NCI-H146 (cell line): ENCODE data around the gene SLC6A3.

Source experiments
- DNase-seq: peaks from one replicate; lab custom pipeline; 2025; lab: John Stamatoyannopoulos, UW

SLC6A3 gene

DNA sequence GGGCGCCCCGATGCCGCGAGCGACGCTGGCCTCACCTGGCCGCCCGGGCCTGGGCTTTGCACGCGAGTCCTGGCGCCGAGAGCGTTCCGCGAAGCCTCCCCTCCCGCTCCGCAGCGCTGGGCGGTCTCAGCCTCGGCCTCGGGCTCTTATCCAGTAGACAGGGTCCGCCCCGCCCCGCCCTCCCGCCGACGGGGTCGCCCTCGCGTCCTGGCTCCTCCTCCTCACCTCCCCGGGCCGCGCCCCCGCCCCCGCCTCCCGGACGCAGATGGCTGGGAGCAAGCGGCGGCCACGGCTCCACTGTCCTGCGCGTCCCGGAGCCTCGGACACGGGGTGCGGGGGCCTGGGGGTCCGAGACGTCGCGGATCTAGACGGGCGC, at the start of gene SLC6A3:
Gene SLC6A3, minus strand, starts transcription at position 128 of the 376 bp plus-strand sequence. CDS start 2,243 bp downstream, outside the sequence.
- DNase-seq: peak; percentile 90

DNA sequence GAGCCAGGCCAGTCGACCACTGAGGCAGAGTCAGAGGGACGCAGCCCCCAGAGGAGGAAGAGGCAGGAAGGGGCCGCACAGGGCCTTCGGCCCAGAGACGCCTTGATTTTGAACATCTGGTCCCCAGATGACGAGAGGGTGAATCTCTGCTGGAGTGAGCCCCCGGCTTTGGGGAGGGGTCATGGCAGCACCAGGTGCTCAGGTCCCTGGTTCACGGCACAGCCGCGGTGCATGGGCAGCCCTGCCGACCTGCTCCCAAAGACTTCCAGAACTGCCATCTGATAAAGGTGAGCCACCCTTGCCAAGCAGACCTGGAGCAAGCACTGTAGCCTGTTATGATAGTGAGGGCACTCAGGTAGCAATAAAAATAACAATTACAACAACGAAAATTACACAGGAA, 48.7 kb upstream of the SLC6A3 start:
- DNase-seq: no peak

DNA sequence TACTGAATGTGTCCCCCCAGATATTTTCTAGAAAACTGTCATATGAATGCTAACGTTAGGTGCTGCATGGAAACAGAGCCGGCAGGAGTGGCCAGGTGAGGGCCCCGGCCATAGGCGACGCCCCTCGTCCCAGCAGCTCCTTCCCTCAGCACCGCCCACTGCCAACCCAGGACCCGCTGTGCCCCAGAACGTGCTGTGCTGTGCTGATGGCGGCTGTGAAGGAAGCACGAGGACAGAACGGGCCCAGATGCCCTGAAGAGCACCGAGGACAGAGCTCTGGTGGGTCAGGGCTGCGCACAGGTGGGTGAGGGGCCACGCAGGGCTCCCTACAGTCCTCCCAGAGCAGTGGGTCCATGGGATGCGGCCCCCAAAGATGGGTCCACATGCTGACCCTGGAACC, 48.2 kb upstream of the SLC6A3 start:
- no peak for DNase-seq

DNA sequence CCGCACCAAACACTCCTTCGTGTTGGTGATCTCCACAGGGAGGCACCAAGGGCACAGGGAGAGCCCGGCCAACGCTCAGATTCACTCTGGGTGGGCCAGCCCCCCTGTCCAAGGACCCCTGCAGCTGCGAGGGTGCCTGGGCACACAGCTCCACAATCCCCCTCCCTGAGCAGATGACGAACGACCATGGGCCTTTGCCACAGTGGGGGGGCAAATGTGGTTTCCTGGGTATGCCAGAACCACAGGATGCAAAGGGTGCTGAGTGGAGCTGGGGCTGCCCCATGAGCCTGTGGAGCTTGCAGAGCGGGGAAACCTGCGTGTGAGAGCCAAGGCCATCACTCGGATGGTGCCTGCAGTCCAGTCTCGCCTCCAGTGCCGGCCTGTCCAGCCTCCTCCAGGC, 47.5 kb upstream of the SLC6A3 start:
- no peak for DNase-seq

DNA sequence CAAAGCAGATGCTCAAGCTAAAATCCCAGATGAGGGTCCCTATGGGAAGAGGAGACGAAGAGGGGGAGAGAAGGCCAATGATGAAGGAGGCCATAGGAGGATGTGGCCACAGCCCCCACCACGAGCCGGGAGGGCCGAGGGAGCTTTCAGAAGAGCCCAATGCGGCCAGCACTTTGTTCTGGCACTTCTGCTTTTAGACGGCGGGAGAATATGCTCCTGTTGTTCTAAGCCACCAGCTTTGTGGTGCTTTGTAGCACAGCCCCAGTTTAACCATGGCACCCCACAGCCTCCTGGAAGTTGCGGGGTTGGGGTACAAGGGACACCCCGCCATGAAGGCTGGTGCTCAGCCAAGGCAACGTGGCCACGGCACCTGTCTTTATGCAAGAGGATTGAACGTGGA, 45.1 kb upstream of the SLC6A3 start:
- no peak for DNase-seq

DNA sequence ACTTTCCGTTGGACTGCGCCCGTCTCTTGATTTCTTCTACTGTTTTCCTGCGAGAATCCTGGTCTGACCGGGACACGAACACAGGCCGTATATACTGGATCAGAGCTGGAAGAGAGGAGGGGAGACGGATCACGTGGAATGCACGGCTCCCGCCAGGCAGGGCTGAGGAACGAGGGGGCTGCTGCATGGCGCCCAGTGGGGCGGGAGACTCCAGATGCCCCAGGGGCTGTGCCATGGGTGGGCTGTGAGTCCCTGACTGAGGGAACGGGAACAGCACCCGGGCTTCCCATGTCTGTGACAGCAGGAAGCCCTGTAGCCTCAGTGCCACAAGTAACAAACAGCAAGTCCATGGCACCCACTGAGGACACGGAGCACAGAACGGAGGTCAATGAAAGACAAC, 44.5 kb upstream of the SLC6A3 start:
- no peak for DNase-seq

DNA sequence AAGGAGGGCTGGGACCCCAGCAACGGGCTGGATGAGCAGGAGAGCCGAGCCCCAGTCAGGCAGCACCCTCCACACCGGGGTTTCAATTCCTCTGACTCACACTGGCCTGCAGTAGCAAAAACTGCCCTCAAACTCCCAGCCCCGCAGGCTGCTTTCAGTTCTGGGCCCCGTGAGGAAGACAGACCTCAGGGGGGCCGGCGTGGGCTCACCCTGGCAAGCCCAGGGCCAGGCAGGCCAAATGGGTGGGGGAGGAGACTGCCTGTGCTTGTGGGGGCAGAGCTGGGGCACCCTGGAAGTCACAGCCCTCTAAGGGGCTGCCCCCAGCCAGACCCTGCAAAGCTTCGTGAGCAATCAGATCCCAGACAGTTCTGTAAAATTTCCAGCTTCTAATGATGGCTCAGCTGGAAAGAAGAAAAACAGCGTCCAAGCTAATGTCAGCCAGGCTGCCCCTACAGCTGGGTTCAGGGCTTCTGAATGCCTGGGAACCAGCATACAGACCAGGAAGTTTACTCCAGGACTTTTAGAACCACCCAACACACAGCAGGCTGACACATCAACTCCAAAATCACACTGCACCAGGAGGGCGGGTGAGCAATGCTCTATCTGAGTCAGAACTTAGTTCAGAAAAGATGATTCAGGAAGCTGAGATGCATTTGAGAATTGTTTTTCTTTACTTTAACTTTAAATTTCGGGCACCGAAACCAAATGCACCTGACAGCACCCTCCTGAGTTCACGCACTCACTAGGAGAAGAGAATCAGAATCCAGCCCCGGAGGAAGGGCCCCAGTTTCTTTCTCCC, 43.8 kb upstream of the SLC6A3 start:
- DNase-seq: no peak

DNA sequence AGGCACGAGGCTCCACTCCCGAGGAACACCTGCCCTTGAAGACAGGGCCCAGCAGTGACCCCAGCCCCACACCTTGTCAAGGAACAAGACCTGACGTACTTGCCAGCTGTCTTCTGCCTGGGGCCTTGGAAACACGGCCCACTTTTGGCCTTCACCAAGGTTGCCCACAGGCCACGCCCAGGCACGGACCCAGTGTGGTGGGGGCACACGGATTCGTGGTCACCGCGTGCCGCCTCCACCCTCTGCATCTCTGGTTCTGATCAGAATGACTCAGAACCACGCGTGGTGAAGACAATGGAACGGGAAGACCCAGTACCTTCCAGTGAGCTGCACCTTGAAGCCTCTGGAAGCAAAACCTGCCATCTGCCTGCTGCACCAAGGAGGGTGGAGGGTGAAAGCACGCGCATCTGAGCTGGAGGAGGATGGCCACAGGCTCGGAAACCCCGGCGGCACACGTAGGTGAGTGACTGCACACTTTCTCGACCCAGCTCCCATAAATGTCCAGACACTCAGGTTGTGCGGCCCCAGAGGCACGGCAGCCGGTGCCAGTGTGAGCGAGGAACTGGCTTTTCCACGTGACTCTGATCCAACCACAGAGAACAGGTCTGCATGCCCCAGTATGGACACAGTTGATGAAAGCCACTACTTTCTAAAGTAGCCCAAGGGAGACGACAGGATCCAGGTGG, 42.0 kb upstream of the SLC6A3 start:
- no peak for DNase-seq

DNA sequence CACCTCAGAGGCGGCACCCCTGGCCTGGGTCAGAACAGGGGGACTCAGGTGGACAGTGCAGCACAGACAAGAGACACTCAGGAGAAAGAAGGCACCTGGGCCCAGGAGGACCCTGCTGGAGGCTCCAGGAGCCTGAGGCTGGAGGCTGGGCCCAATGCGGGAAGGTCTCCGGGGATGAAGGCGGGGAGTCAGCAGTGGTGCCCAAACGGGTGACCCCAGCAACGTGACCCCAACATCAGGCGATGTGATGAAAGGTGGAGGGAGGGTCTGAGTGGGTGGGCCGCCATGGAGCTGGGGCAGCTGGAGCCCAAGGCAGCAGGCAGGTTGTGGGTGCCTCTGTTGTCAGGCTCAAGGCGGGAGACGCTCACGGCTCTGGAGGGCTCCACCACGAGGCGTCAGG, 41.0 kb upstream of the SLC6A3 start:
- DNase-seq: no peak

DNA sequence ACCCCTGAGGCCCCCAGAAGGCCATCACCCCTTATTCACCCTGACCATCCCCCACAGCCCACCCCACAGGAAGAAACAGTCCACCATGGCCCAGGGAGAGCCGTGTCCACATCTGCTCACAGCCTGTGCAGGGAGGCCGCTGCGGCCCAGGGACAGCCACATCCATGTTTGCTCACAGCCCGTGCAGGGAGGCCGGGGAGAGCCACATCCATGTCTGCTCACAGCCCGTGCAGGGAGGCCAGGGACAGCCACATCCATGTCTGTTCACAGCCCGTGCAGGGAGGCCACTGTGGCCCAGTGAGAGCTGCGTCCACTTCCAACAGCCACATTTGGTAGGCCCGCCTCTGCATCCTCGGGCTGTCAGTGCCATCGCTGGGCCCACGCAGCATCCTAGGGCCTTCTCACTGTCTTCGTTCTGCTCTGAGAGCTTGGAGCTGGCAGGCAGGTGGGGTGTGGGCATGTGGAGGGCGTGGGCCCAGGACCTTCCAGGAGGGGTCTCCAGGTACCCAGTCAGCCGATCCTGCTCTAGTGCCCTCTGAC, 40.4 kb upstream of the SLC6A3 start:
- DNase-seq: no peak

DNA sequence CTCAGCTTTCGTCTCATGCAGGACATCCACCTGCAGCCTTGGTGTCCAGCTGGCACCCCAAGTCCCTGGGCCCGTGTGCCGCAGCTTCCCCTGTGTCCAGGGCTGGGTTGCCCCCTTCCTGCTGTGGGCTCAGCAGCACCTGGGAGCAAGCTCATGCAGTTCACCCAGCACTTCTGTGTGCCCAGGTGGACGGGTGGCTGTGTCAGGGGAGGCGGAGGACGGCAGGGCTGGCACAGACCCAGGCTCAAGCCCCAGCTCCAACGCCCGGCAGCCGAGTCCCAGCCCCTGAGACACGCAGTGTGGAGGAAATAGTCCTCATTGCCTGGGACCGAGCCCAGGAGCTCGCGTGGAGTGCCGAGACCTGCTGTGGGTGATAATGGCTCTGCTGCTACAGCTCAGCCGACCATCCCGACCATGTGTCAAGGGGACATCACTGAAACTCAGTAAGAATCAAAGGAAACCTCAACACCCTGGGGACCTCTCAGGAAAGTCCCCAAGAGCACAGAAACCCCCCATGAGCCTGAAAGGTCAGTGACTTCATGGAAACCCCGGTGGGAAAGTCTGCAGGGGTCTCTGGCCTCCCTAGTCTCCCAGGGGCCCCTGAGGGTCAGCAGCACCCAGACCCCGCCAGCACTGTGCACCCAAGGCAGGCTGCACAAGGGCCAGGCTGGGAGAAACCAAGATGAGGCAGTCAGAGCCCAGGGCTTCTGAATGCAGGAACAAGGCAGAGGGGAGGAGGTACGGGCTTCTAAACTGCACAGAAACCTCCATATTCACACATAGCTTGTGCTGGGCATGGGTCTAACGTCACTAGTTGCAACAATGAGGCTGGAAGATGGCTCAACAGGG, 39.7 kb upstream of the SLC6A3 start:
- DNase-seq: no peak

DNA sequence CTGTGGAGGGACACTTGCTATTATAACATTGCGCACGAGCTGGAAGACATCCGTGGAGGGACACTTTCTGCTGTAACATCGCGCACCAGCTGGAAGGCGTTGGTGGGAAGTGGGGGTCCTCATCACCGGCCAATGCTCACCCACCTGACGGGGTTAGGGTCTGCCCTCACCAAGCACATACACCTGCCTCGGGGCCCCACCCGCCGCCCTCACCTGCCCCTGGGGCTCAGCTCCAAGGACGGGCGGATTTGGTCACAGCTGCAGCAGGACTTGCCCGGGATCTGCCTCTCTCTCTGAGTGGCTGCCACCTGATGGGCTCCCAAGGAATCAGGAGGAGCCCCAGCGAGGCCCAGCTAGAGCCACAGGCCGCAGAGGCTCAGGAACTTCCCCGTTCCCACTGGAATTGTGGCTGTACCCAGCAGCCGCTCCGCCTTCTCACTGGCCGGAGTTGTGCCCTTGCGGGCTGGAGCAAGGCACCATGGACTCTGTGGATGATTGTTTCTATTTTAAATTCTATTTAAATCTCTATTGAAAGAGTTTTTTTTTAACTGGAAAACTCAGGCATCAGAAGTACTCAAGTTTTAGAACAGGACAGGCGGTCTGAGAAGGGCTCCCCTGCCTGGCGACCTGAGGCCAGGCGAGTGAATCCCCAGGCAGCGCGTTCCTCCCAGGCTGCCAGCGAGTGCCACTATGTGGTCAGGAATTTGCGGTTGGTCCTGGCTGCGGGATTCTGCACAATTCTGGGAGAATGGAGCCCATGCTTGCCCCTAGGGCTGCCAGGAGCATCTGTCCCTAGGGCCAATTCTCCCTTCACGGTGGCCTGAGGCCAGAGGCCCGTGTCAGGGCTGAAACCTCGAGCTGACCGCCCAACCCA, 38.9 kb upstream of the SLC6A3 start:
- no peak for DNase-seq

DNA sequence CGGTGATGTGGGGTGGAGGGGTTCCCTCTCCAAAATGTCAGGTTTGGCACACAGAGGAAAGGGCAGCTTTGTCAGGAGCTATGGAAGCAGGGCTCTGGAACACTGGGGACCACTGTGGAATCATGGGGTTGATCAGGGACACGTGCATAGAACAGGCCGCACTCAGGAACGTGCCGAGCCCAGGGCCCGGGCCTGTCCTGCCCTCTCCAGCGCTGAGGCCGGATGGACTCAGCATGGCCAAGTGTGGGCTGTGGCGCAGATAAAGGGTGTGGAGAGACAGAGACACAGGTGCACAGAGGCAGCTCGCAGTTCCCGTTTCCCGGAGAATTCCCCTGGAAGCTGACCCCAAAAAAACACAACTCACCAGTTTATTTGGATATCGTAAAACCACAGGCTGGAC, 37.8 kb upstream of the SLC6A3 start:
- DNase-seq: no peak

DNA sequence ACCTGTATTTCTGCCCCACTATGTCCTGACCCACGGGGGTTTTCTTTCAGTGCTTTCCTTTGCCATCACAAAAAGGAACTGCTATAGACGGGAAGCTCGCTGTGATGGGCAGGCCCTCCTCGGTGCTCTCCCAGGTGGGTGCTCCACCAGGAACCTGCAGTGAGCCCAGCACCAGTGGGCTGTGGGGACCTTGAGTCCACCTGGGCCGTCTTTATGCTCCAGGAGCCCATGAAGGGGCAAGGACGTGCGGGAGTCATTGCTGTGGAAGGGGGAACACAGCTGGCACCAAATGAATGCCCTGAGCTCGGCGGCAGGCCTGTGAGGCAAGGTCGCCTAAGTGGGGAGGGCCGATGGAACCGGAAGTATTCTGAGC, 36.7 kb upstream of the SLC6A3 start:
- DNase-seq: no peak

DNA sequence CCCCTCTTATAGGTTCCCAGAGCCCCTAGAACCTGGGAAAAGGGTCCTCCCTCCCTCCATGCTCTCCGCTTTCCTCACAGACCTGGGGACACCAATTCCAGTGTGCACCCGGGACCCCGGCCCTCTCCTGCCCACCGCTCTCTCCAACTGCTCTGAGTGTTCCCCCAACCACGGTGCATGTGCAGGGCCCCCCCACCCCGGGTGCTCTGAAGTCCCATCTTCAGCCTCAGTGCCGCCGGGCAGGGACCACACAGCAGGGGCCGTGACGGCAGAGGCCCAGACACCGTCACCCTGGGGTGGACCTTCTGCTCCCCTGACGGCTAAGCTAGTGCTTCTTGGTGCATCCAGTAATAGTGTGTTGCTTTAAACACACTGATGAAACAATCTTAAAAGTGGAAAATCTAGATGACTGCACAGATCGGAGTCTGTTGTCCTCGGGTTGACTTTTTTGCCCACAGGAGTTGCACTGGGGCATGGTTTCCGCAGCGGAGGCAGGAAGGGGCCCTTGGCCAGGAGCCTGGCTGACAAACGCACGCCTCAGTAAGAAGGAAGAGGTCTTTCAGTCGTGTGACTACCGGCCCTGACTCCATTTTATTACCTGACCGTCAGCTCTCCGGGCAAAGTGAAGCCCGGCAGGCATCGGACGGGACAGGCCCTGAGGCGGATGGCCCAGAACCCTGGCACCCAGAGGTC, 36.2 kb upstream of the SLC6A3 start:
- no peak for DNase-seq

DNA sequence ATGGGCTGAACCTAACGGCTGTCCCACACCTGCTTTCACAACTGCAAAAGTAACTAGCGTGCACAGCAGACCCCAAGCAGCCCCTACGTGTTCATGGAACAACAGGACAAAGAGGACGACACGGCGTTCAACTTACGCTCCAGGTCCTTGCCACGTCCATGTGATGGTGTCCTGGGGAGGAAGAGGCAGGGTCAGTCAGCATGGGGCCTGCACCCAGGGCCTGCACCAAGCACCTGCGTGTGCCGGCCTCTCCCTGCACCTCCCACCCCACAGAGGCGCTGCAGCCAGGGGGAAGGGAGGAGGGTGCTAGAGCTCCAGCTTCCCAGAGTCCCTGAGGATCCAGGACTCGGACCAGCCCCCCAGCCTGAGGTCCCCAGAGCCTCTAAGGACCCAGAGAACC, 35.6 kb upstream of the SLC6A3 start:
- no peak for DNase-seq

DNA sequence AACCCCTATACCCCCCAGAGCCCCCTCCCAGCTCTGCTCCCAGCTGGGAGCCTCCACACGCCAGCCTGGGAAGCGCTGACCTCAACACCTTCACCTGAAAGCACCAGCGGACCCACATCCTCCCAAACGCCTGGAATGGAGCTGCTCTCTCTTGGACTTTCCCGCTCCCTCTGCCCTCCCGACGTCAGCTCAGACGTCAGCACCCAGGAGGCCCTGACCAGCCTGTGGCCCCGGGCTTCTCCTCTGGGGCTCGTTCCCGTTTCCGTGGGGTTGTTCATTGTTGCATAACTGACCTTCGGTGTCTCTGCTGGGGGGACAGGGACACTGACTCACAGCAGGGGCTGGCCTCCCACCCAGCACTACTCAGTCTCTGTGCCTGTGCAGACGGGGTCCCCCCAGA, 35.0 kb upstream of the SLC6A3 start:
- DNase-seq: no peak

DNA sequence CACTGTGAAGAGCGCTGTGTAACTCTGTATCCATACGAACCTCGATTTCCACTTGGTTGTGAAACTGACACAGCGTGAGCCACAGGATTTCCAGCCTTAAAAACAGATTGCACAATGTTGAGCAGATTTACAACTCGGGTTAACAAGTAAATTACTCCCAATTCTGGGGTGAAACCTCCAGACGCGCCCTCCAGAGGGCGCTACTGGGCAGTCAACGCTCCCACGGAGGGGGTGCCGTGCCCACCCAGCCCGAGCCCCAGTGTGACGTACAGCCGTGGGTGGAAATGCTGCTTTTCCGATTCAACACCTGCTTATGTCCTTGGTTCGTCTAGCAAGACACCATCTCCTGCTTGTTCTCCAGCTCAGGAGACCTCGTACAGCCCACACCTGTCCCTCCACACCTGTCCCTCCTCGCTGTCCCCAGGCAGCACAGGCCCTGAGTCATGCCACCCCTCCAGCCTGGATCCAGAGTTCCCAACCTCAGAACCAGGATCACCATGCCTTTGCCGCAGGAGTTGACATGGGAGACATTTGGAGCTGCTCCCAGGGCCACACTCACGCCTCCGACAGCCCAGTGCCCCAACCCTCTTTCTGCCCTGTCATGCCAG, 34.4 kb upstream of the SLC6A3 start:
- DNase-seq: no peak

DNA sequence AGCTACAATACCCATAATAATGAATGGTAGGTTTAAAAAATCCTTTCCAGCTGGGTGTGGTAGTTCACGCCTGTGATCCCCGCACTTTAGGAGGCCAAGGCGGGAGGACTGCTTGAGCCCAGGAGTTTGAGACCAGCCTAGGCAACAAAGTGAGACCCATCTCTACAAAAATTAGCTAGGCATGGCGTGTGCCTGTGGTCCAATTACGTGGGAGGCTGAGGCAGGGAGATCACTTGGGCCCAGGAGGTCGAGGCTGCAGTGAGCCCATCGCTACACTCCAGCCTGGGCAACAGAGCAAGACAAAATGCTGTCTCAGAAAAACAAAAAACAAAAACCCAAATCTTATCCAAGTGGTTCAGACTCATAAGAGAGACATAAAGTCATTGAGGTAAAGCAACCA, 33.8 kb upstream of the SLC6A3 start:
- DNase-seq: no peak

DNA sequence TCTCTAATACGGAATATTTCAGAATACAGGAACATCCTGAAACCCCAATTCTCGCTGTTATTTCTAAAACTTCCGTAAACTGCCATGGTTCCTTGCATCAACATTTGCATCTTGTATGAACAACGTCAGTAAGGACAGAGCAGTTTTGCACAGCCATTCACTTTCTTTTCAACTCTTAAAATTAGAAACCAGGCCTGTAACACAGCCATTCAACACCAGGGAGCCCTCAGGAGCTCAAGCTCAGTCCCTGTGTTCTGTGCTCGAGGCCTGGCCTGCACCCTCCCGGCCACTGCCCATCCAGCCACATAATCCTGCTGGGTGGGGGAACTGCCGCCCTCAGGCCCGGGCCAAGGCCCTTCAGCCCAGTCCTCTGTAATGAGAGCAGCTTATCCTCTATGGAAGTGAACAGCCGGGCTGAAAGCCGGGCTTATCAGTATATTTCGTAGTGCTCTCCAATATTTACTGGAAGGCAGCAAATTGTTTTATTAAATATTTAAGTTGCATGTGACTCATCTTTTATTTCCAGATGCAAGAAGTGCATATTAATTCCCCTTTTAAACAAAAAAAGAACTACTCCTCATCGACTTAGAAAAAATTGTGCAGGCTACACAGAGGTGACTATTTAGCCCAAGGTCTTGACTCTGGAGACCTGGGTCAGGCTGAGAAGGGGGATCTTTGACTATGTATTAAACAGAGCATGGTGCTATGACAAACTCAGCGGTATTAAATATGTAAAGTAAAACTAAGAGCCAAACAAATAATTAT, 33.2 kb upstream of the SLC6A3 start:
- no peak for DNase-seq
